HG02870 (cell line): ENCODE measurements around the gene FAM163B.

Experiments
- ATAC-seq: cut with Tn5 transposase; IDR thresholded peaks from one replicate; pipeline ENCODE4 v1.9.1; 2021; ENCODE audit warnings: mild to moderate bottlenecking, moderate library complexity; ENCODE audit not compliant: unreplicated experiment

Gene FAM163B

DNA sequence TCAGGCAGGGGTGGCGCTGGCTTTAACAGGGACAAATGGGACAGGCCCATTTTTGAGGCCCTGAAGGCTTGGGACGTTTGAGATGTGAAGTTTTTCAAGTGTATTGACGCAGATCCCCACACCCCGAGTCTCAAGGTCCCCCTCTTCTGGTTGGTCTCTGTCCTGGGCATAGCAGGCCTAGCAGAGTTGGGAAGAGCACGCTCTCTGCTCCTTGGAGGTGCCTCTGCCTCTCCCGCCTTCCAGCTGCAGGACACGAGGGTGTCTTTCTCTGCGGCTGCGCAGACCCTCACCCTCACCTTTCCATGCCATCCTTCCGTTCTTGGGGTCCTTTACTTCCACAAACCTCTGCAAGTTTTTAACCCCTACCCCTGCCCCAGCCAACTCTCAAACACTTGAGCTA, 56.1 kb downstream of the FAM163B start:
- ATAC-seq: no peak

DNA sequence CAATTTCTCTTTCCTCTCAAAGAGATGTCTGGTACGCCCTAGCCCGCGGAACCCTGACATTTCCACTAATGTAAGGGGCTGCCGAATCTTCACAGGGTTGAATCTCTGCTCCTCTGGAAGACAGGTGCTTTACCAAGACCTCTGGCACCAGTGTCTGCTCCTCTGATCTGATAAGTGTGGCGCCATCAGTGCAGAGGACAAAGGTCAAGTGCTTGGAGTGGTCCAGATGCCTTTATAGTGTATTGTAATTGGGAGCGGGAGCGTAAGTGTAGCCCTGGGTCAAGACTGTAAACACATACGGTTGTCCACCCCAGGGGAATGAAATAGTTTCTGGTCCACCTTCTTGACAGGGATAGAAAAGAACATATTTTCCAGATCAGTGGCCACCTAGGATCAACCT, 57.0 kb downstream of the FAM163B start:
- ATAC-seq: no peak

- ATAC-seq: no peak
These were observed 57.7 kb downstream of the FAM163B start for GRCh38 chr9:133551446-133551845.

DNA sequence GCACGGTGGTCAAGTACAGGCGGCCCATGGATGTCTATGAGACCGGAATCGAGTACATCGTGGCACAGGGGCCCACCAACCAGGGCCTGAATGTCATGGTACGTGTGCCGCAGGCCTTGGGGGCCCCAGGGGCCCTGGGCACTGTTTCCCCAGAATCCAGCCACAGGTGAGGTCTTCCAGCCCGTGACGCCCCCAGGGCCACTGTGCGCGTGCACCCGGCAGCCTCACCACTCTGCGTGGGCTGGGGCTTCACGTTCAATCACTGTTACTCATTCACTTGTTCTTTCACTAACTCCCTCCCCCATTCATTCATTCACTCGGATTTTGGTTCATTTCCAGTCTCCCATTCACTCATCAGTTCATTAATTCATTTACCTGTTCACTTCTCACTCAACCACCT, 62.1 kb downstream of the FAM163B start:
- ATAC-seq: no peak

DNA sequence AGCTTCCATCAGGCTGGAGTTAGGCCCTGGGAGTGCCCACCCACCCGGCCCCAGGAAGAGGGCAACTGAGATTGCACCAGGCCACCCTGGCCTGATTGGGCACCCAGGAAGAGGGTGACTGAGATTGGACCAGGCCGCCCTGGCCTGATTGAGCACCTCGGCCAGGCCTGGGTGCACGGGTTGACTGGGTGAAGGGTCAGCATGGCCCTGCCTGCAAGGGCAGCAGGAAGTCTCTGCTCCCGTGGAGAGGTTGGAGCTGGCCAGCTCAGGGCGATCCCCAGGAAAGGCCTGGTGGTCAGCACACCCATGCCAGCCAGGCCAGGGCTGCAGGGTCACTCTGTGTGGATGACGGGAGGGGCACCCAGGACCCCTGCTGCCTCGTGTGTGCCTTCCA, 62.9 kb downstream of the FAM163B start:
- no peak for ATAC-seq

DNA sequence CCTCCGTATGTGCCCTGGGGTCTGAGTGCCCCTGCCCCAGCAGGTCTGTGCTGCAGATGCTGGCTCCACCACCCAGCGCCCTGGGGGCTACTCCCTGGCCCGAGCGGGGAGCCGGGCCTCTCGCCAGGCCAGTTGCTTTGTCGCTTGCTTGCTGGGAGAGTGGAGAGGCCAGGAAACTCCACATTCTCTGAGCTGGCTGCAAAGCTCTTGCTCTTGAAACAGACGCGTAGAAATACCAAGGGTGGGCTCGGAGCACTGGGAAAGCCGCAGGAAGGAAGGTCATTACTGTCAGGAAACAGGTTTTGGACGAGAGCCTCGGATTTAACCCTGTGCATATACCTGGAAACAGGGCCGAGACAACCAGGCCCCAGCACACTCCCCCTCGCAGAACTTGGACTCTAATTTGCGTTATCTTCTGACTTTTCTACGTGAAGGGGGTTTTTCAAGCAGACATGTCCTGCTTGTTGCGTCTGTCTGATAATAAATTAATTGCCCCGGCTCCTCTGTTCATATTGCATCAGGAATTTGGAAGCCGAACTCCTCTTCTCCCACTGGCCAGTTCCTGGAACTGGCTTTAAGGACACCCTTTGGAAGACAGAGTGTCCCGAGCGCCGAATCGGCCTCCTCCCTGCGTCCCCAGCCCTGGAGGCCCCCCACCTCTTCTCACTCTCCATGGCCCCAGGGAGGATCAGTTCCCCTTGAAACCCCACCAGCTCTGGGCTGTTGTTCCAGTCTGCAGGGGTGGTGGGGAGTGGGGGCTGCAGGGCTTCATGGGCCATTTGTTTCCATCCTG, 63.5 kb downstream of the FAM163B start:
- no peak for ATAC-seq

DNA sequence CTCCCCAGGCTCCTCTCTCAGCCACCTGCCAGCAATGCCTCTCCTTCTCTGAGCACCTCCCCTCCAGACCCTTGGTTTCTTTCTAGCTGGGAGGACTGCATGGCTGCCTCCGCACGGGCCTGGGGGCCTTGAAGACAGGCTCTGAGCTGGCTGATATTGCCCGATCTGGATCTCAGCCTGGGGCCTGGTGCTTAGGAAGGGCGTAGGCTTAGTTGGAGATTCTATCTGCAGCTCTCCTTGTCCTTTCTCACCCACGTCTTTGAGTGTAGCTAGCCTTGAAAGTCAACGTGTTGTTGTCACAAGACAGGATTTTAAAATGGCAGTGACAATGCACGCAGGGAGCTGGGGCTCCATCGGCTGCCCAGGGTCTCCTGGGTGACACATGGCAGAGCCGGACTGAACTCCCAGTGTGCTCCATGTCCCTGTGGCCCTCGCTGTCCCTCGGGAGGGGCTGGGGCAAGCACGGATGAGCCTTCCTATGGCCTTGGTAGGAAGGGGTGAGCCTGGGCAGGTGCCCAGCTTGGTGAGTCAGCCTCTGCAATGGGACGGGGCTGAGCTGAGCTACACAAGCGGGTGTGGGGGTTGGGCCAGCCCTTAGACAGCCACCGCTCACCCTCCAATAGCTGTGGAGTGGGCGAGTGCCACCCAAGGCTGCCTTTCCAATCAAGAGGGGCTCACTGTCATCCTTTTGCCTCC, 65.3 kb downstream of the FAM163B start:
- no peak for ATAC-seq

GRCh38 chr9:133542002-133542401, 67.2 kb downstream of the FAM163B start:
- no peak for ATAC-seq

GRCh38 chr9:133540698-133541025, 68.5 kb downstream of the FAM163B start:
- ATAC-seq: no peak

GRCh38 chr9:133539991-133540697, 69.0 kb downstream of the FAM163B start:
- no peak for ATAC-seq

- no peak for ATAC-seq
These were observed 70.0 kb downstream of the FAM163B start for GRCh38 chr9:133538851-133539833.

- no peak for ATAC-seq
These were observed 71.0 kb downstream of the FAM163B start for GRCh38 chr9:133538176-133538575.

DNA sequence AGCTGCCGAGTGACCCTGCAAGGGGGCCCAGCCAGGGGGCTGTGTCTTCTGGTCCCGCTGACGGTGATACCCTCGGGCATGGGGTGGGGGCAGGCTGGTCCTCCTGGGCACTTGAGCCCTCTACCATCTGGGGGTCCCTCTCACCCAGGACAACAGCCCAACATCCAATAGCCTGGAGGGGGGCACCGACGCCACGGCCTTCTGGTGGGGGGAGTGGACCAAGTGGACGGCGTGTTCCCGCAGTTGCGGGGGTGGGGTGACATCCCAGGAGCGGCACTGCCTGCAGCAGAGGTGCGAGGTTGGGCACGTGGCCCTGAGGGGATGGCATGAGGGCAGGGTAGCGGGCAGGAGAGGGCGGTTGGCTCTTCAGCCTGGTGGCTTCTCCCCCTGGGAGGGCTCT, 71.9 kb downstream of the FAM163B start:
- ATAC-seq: no peak

DNA sequence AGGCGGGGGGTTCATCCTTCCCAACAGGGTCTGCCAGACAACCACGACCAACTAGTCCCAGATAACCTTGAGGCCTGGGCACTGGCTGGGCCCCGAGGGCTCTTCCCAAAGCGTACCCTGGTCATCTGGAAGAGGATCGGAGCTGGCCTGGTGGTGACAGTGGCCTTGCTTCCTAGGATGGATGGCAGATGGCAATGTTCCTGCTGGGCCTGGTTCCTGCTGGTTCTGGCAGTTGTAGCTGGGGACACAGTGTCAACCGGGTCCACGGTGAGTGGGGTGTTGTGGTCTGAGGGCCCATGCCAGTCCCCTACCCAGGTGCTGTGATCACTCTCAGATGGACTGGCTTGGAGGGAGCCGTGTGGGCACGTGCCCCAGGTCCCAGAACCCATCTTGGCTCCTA, 72.7 kb downstream of the FAM163B start:
- ATAC-seq: no peak

GRCh38 chr9:133536080-133536479, 73.1 kb downstream of the FAM163B start:
- no peak for ATAC-seq

DNA sequence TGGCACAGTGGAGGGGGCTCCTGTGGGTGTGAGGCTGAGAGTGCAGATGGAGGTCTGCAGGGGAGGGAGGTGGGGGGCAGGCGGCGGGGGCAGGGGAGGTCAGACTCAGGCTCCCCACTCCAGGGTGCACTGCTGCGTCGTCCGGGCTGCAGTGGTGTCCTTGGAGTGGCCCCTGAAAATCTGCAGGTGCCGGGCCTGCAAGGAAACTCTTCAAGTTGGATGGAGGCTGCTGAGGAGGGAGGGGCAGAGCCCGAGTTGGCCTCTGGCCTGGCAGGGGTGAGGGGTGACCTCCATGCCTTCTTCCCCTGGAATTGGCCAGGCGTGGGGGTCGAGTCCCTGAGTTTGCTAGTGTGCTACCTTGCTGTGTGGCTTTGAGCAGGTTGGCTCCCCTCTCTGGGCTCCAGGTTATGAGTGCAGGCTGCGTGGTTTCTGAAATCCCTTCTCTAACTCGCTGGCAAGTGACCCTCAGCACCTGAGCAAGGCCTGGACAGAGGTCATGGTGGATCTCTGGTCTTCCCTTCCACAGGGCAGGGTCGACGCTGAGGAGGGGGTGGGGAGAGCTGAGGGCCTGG, 73.8 kb downstream of the FAM163B start:
- no peak for ATAC-seq

DNA sequence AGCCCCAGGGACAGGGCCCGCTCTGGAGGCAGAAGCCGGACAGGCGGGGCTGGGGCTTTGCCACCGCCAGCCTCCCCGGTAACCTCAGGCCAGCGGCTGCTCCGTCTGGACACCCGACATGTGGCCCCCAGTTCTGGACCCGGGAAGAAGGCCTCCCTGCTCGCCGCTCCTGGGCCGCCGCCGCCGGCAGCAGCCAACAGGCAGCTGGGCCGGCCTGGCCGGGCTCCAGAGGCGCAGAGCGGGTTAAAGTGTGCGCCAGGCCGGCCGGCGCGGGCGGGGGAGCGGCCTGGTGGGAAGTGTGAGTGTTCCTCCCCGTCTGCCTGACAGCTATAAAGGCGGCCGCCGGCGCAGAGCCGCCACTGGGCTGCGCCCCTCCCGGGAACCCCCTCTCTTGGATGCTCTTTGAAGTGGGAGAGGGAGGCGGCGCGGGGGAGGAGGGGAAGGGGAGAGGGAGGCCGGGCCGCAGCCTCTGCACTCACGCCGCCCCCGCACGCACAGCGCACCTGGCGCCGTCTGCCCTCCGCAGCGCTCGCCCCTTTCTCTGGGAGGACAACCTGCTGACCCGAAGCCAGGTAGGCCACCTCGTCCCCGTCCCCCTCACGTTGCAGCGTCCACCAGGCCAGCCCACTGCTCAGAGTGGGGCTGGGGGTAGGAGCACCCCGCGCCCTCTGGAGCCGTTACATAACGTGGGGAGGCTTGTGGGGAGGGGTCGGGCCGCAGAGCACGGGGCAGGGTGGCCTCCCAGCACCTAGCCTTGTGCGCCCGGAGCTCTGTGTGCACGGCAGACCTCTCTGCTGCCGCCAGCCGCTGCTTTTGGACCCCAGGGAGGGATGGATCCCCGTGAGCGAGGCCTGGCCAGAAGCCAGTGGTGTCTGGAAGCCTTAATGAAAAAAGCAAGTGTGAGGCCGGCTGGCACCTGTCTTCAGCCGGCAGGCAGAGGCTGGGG, 74.6 kb downstream of the FAM163B start, which contains the start of gene ADAMTSL2:
Gene ADAMTSL2 (plus strand): TSS at position 359 of the 946 bp plus-strand sequence. CDS start 2,009 bp downstream, outside the sequence.
- no peak for ATAC-seq

DNA sequence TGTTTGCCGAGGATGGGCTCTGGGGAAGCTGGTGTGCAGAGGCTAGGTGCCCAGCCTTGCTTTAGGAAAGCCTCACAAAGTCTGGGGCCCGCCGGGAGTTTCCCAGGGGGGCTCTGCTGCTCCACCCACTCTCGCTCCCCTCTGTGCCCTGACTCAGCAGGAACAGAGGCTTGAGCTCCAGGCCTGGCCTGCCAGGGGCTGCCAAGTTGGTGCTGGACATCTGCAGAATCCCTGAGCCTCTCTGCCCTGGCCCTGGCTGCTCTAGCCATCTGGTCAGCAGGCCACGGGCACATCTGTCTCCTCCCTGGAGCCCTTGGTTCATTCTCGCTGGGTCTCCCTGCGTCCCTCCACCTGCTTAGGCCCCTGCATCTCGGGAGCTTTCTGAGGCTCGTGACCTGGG, 75.3 kb downstream of the FAM163B start:
- ATAC-seq: no peak
